Thoracic aorta (tissue), 2 donors: ENCODE data around the gene CARD18. TPM values are rescaled to one million over a fixed set of nuclear protein-coding genes. Genes with fewer than 3 reads are reported as not detected.
"Not testable (repeated sequence)": the region's sequence is repeated elsewhere in the genome, so short reads cannot be mapped to it uniquely, and the experiment has no call there.

Source experiments
- ATAC-seq: fragments of 150-250 bp; one replicate; pipeline ENCODE4 v1.8.0; 2017; ENCODE audit warnings: low read depth; ENCODE audit not compliant: insufficient number of reproducible peaks, low FRiP score
- DNase-seq: peaks from one replicate; pipeline ENCODE4 v3.0.0-alpha.2; 2020; ENCODE audit warnings: low spot score
- H3K27ac ChIP-seq, 2 donors: fragments of 200-600 bp; sonication (generic); 1 replicate in 1 of 2; 2 replicates in 1 of 2; pipeline ENCODE4 v1.5.1; 2016; ENCODE audit warnings: mild to moderate bottlenecking in 2 of 2, moderate library complexity in 2 of 2
- H3K27me3 ChIP-seq: fragments of 200-600 bp; sonication (generic); replicated peaks from 2 replicates; pipeline ENCODE4 v1.6.0; 2016; ENCODE audit warnings: mild to moderate bottlenecking; ENCODE audit not compliant: insufficient read depth
- H3K36me3 ChIP-seq: fragments of 200-600 bp; sonication (generic); one replicate; pipeline ENCODE4 v1.5.1; 2016
- H3K4me1 ChIP-seq, 2 donors: fragments of 200-600 bp; sonication (generic); 1 replicate in 1 of 2; 2 replicates in 1 of 2; pipeline versions ENCODE4 v1.5.1 to v1.6.0; 2016; ENCODE audit warnings: low read depth in 2 of 2, mild to moderate bottlenecking in 1 of 2; ENCODE audit not compliant: control insufficient read depth in 1 of 2
- H3K4me3 ChIP-seq: fragments of 200-600 bp; sonication (generic); 2 replicates; pipeline ENCODE4 v1.5.1; 2016; ENCODE audit warnings: mild to moderate bottlenecking
- H3K9me3 ChIP-seq: fragments of 200-600 bp; sonication (generic); 2 replicates; pipeline ENCODE4 v1.5.1; 2016
- total RNA-seq, 2 donors: library from RNA; depleted of rRNA; stranded (reverse); fragments of >200 nt; gene quantifications; one replicate each; pipeline versions ENCODE4 v1.1.0 to v1.2.3, GENCODE V29; 2016
- TF ChIP-seq, protein P1 (sequence below): fragments of 200-600 bp; sonication (generic); IDR thresholded peaks from one replicate; pipeline ENCODE4 v1.5.1; 2019; ENCODE audit warnings: antibody characterized with exemption

The CARD18 gene
- total RNA-seq, 2 donors from 2014 or later: not detected

GRCh38 chr11:105109321-105109720, 30.2 kb downstream of the CARD18 start:
- H3K4me3 ChIP-seq: no peak overlapping the region
- ATAC-seq (no peak), DNase-seq (no peak)
- no peaks in the 10 kb centered on the region for H3K36me3 ChIP-seq
- no peak overlapping the region for H3K27ac ChIP-seq
- no peaks in the 10 kb centered on the region for H3K27me3 ChIP-seq
- peaks cover 0 to 6% of the 10 kb centered on the region in 2 donors for H3K4me1 ChIP-seq
- no peaks in the 10 kb centered on the region for H3K9me3 ChIP-seq
- TF ChIP-seq, protein P1, sequence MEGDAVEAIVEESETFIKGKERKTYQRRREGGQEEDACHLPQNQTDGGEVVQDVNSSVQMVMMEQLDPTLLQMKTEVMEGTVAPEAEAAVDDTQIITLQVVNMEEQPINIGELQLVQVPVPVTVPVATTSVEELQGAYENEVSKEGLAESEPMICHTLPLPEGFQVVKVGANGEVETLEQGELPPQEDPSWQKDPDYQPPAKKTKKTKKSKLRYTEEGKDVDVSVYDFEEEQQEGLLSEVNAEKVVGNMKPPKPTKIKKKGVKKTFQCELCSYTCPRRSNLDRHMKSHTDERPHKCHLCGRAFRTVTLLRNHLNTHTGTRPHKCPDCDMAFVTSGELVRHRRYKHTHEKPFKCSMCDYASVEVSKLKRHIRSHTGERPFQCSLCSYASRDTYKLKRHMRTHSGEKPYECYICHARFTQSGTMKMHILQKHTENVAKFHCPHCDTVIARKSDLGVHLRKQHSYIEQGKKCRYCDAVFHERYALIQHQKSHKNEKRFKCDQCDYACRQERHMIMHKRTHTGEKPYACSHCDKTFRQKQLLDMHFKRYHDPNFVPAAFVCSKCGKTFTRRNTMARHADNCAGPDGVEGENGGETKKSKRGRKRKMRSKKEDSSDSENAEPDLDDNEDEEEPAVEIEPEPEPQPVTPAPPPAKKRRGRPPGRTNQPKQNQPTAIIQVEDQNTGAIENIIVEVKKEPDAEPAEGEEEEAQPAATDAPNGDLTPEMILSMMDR: no peak

GRCh38 chr11:105108247-105108646, 31.3 kb downstream of the CARD18 start:
- TF ChIP-seq, protein P1: no peak
- no peaks in the 10 kb centered on the region for H3K27me3 ChIP-seq
- no peak overlapping the region for H3K27ac ChIP-seq
- ATAC-seq: no peak
- H3K9me3 ChIP-seq: no peaks in the 10 kb centered on the region
- no peak for DNase-seq
- H3K36me3 ChIP-seq: no peaks in the 10 kb centered on the region
- H3K4me1 ChIP-seq: peaks cover 0 to 6% of the 10 kb centered on the region in 2 donors
- no peak overlapping the region for H3K4me3 ChIP-seq

DNA sequence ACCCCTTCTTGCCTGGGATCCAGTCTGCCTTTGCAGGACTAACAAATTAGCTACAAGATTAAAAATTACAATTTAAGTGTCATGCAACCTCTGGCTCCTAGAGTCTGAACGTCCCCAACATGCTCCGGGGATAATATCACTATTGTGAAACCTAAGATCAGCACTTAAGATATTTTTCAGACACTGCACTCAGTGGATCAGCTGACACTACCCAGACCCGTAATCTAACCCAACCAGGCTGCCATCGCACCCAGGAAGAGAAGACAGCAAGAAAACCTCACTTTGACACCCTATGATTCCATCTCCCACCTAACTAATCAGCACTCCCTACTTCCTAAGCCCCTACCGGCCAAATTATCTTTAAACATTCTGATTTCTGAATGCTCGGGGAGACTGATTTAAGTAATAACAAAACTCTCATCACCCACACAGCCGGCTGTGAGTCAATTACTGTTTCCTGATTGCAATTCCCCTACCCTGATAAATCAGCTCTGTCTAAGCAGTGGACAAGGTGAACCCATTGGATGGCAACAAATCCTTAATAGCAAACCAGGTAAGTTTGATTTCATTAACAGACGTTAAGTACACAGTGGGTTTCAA, 32.2 kb downstream of the CARD18 start:
- not testable (repeated sequence) for ATAC-seq, H3K4me3 ChIP-seq, DNase-seq, H3K4me1 ChIP-seq, H3K27ac ChIP-seq, H3K27me3 ChIP-seq, H3K36me3 ChIP-seq, H3K9me3 ChIP-seq

DNA sequence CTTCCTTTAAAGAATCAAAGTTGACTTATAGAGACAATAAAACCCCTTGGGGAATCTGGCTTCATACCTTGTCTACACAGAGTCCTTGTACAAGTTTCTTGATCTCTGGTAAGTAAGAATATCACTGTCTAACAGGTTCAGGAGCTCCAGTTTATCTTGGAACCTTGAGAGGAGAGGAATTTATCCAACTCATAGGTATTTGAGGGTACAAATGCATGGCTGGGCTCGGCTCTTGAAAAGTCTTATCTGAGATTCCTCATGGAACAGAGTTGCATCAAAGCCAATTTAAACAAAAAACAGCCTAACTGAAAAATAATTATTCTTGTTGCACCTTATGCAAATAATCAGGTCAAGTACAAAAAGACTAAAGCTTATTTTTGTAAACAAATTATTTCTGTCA, 33.4 kb downstream of the CARD18 start:
- no peak for ATAC-seq

DNA sequence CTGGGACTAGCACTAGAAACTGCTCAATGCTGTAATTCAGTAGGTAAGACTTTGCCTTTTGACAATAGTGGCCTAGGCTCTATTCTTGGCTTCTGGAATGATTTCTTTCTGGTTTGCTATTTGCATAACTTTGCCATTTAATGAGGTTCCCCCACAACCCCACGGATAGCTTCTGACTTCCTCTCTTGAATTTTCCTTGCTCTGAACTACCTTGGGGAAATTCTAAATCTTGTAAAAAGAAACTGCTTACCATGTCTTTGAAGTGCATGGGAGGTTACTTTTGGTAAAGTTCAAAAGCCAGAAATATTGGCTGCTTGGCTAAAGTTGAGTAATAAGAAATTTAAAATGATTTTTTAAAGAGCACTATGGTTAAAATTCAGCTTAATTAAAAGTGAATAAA, 35.3 kb downstream of the CARD18 start:
- ATAC-seq (no peak), DNase-seq (no peak)
- TF ChIP-seq, protein P1: no peak
- Histone ChIP-seq H3K36me3 (no peaks in the 10 kb centered on the region), H3K9me3 (no peaks in the 10 kb centered on the region), H3K4me1 (peaks cover 0 to 6% of the 10 kb centered on the region in 2 donors), H3K27me3 (no peaks in the 10 kb centered on the region), H3K4me3 (no peak overlapping the region), H3K27ac (no peak overlapping the region)

More for the DNA sequence above, 33.4 kb downstream of the CARD18 start:
- Histone ChIP-seq H3K9me3 (no peaks in the 10 kb centered on the region), H3K27ac (no peak overlapping the region), H3K36me3 (no peaks in the 10 kb centered on the region), H3K4me1 (peaks cover 0 to 6% of the 10 kb centered on the region in 2 donors), H3K4me3 (no peak overlapping the region), H3K27me3 (no peaks in the 10 kb centered on the region)
- TF ChIP-seq, protein P1: no peak
- no peak for DNase-seq

- ATAC-seq: no peak
- TF ChIP-seq, protein P1: no peak
- Histone ChIP-seq H3K27ac (no peak overlapping the region), H3K27me3 (no peaks in the 10 kb centered on the region), H3K4me1 (peaks cover 0 to 6% of the 10 kb centered on the region in 2 donors), H3K36me3 (no peaks in the 10 kb centered on the region), H3K9me3 (no peaks in the 10 kb centered on the region), H3K4me3 (no peak overlapping the region)
- no peak for DNase-seq
Measured at GRCh38 chr11:105103336-105103735, 36.2 kb downstream of the CARD18 start.

- H3K4me3 ChIP-seq, H3K27me3 ChIP-seq, H3K4me1 ChIP-seq, H3K27ac ChIP-seq, H3K36me3 ChIP-seq, ATAC-seq, H3K9me3 ChIP-seq, DNase-seq: not testable (repeated sequence)
Measured at GRCh38 chr11:105102079-105102581, 37.4 kb downstream of the CARD18 start.
